ENCODE results near the gene GYS2. TPM values are rescaled to one million over a fixed set of nuclear protein-coding genes. Genes with fewer than 3 reads are reported as not detected.

The GYS2 gene
- total RNA-seq, 1 donor from 2014 or later: not detected

DNA sequence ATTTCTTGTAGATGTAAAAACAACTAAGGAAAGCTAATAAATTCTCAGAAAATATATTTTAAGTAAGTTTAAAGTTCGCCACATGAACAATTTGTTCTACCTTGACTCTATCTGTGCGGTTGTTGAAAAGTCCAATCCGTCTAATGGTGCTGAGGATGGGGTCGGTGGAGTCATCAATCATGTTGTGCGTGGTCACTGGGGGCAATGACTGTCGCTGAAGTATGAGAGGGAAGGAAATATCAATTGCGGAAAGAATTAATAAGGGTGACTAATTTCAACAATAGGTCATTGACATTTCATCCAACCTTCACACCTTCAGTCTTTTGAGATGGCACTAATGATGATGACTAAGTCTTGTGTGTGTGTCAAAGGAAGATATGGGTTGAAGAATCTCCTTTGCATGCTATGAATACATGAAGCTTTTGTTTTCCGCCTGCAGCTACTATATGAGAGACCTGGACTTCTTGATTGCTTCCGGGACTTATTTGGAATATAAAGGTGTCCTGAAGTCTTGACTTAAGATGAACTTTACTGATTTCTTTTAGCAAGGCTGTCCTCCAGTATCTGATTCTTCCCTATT is 46.5 kb downstream of the GYS2 start:
- no peaks in the 10 kb centered on the region for H3K36me3 Mint-ChIP-seq (ENCODE audit: low read depth)
- TF ChIP-seq CTCF (IDR thresholded peaks at IDR 0.05): no peak
- DNase-seq (ENCODE audit: low spot score): no peak
- no peak overlapping the region for H3K4me3 Mint-ChIP-seq (ENCODE audit: unreplicated experiment)
- no peaks in the 10 kb centered on the region for H3K9me3 Mint-ChIP-seq (ENCODE audit: low read depth)
- peaks cover 13% of the 10 kb centered on the region for H3K4me1 Mint-ChIP-seq (ENCODE audit: low read depth)
- H3K27ac Mint-ChIP-seq (ENCODE audit: unreplicated experiment): no peak overlapping the region
- H3K27me3 Mint-ChIP-seq (ENCODE audit: low read depth): no peaks in the 10 kb centered on the region

DNA sequence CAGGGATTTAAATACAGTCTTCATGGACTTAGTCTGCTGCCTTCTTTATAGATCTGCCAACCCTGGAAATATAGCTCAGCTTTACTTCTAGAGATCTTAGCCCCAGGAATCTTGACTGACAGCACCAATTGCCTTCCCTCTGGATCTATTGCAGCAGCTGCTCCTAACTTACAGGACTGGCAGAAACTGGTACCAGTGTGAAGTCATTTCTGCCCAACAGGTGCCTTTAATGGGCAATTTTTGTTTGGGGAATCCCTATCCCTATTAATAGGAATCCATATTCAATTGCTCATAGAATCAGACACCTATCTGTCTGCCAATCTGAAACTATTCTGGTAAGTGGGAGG is 51.3 kb downstream of the GYS2 start:
- TF ChIP-seq CTCF (IDR thresholded peaks at IDR 0.05): no peak
- Mint-ChIP-seq H3K9me3 (ENCODE audit: low read depth) (no peaks in the 10 kb centered on the region), H3K27ac (ENCODE audit: unreplicated experiment) (no peak overlapping the region), H3K4me1 (ENCODE audit: low read depth) (no peaks in the 10 kb centered on the region), H3K36me3 (ENCODE audit: low read depth) (no peaks in the 10 kb centered on the region), H3K27me3 (ENCODE audit: low read depth) (no peaks in the 10 kb centered on the region), H3K4me3 (ENCODE audit: unreplicated experiment) (no peak overlapping the region)
- no peak for DNase-seq (ENCODE audit: low spot score)

- no peak for DNase-seq (ENCODE audit: low spot score)
- Mint-ChIP-seq H3K27ac (ENCODE audit: unreplicated experiment) (no peak overlapping the region), H3K4me1 (ENCODE audit: low read depth) (no peaks in the 10 kb centered on the region), H3K4me3 (ENCODE audit: unreplicated experiment) (no peak overlapping the region), H3K36me3 (ENCODE audit: low read depth) (no peaks in the 10 kb centered on the region), H3K27me3 (ENCODE audit: low read depth) (no peaks in the 10 kb centered on the region), H3K9me3 (ENCODE audit: low read depth) (no peaks in the 10 kb centered on the region)
- TF ChIP-seq CTCF (IDR thresholded peaks at IDR 0.05): no peak
These were observed 51.9 kb downstream of the GYS2 start for GRCh38 chr12:21552635-21553328.

DNA sequence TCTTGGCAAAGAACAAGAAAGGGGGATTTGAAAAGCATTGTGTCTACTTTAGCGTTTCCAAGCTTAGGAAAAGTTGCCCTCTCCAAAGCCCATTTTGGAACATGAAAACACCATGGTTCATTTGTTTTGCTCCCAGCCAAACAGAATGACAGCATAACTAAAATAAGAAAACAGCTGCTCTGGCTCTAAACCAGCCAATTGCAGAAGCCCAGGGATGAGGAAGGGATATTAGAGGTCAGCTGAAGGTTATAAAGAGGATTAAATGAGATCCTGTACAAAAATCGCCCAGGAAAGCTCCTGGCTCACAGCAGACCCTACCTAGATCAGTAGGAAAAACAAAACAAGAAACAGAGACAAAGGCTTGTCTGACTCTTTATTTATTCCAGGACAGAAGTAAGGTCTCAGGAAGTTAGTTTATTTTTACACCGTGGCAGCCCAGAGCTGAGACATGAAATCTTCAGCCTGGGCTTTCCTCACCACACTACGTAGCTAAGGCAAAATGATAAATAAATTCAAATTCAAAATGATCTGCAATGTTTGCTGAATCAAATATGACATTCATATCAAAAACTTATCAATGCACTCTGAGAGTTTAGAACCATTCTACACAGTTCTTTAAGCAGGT is 52.7 kb downstream of the GYS2 start:
- Mint-ChIP-seq H3K4me1 (ENCODE audit: low read depth) (no peaks in the 10 kb centered on the region), H3K9me3 (ENCODE audit: low read depth) (no peaks in the 10 kb centered on the region), H3K4me3 (ENCODE audit: unreplicated experiment) (no peak overlapping the region), H3K36me3 (ENCODE audit: low read depth) (no peaks in the 10 kb centered on the region), H3K27me3 (ENCODE audit: low read depth) (no peaks in the 10 kb centered on the region), H3K27ac (ENCODE audit: unreplicated experiment) (no peak overlapping the region)
- TF ChIP-seq CTCF (IDR thresholded peaks at IDR 0.05): no peak
- no peak for DNase-seq (ENCODE audit: low spot score)

DNA sequence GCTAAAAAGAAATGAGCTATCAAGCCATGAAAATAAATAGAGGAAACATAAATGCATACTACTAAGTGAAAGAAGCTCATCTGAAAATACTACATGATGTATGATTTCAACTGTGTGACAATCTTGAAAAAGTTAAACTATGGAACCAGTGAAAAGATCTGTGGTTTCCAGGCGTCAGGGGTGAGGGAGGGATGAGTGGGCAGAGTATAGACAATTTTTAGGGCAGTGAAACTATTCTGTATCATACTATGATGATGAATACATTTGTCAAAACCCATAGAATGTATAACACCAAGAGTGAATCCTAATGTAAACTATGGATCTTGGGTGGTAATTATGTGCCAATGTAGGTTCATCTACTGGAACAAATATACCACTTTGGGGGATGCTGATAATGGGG is 57.2 kb downstream of the GYS2 start:
- H3K4me3 Mint-ChIP-seq (ENCODE audit: unreplicated experiment): no peak overlapping the region
- H3K27ac Mint-ChIP-seq (ENCODE audit: unreplicated experiment): no peak overlapping the region
- no peak for TF ChIP-seq CTCF (IDR thresholded peaks at IDR 0.05)
- H3K27me3 Mint-ChIP-seq (ENCODE audit: low read depth): no peaks in the 10 kb centered on the region
- H3K4me1 Mint-ChIP-seq (ENCODE audit: low read depth): no peaks in the 10 kb centered on the region
- H3K9me3 Mint-ChIP-seq (ENCODE audit: low read depth): no peaks in the 10 kb centered on the region
- H3K36me3 Mint-ChIP-seq (ENCODE audit: low read depth): no peaks in the 10 kb centered on the region
- DNase-seq (ENCODE audit: low spot score): no peak
